Measurements from ENCODE around the gene B3GALNT2.
"Not testable (repeated sequence)": the region's sequence is repeated elsewhere in the genome, so short reads cannot be mapped to it uniquely, and the experiment has no call there.

The B3GALNT2 gene

GRCh38 chr1:235504494-235505222, 406 bp upstream of the B3GALNT2 start:
- peak overlapping the region; percentile 91 for H3K4me3 ChIP-seq (ENCODE audit: low read depth, low read length)

GRCh38 chr1:235503403-235504121, 690 bp downstream of the B3GALNT2 start:
- peak overlapping the region; percentile 91 for H3K4me3 ChIP-seq (ENCODE audit: low read depth, low read length)

GRCh38 chr1:235502601-235503402, 1.4 kb downstream of the B3GALNT2 start:
- peak overlapping the region; percentile 91 for H3K4me3 ChIP-seq (ENCODE audit: low read depth, low read length)

GRCh38 chr1:235500971-235501540, 3.2 kb downstream of the B3GALNT2 start:
- H3K4me3 ChIP-seq (ENCODE audit: low read depth, low read length) = no peak overlapping the region

GRCh38 chr1:235495551-235495950, 8.7 kb downstream of the B3GALNT2 start:
- H3K4me3 ChIP-seq (ENCODE audit: low read depth, low read length) = no peak overlapping the region

GRCh38 chr1:235495030-235495429, 9.2 kb downstream of the B3GALNT2 start:
- H3K4me3 ChIP-seq (ENCODE audit: low read depth, low read length) = no peak overlapping the region

GRCh38 chr1:235494531-235494930, 9.7 kb downstream of the B3GALNT2 start:
- H3K4me3 ChIP-seq (ENCODE audit: low read depth, low read length) = no peak overlapping the region

GRCh38 chr1:235491644-235492043, 12.6 kb downstream of the B3GALNT2 start:
- H3K4me3 ChIP-seq (ENCODE audit: low read depth, low read length) = no peak overlapping the region

- H3K4me3 ChIP-seq (ENCODE audit: low read depth, low read length) = no peak overlapping the region
These were observed 17.9 kb downstream of the B3GALNT2 start for GRCh38 chr1:235486321-235486720.

GRCh38 chr1:235485558-235485957, 18.7 kb downstream of the B3GALNT2 start:
- H3K4me3 ChIP-seq (ENCODE audit: low read depth, low read length) = no peak overlapping the region

- H3K4me3 ChIP-seq (ENCODE audit: low read depth, low read length) = no peak overlapping the region
These were observed 21.2 kb downstream of the B3GALNT2 start for GRCh38 chr1:235483090-235483489.

GRCh38 chr1:235473806-235474205, 30.4 kb downstream of the B3GALNT2 start:
- H3K4me3 ChIP-seq (ENCODE audit: low read depth, low read length) = no peak overlapping the region

- H3K4me3 ChIP-seq (ENCODE audit: low read depth, low read length) = no peak overlapping the region
These were observed 33.4 kb downstream of the B3GALNT2 start for GRCh38 chr1:235470741-235471439.

- H3K4me3 ChIP-seq (ENCODE audit: low read depth, low read length) = not testable (repeated sequence)
These were observed 34.4 kb downstream of the B3GALNT2 start for GRCh38 chr1:235469897-235470296.

- no peak overlapping the region for H3K4me3 ChIP-seq (ENCODE audit: low read depth, low read length)
These were observed 35.3 kb downstream of the B3GALNT2 start for GRCh38 chr1:235468970-235469369.

- no peak overlapping the region for H3K4me3 ChIP-seq (ENCODE audit: low read depth, low read length)
These were observed 36.2 kb downstream of the B3GALNT2 start for GRCh38 chr1:235468004-235468403.

- no peak overlapping the region for H3K4me3 ChIP-seq (ENCODE audit: low read depth, low read length)
These were observed 39.2 kb downstream of the B3GALNT2 start for GRCh38 chr1:235465066-235465465.

- H3K4me3 ChIP-seq (ENCODE audit: low read depth, low read length) = not testable (repeated sequence)
These were observed 41.4 kb downstream of the B3GALNT2 start for GRCh38 chr1:235462832-235463231.

- no peak overlapping the region for H3K4me3 ChIP-seq (ENCODE audit: low read depth, low read length)
These were observed 42.3 kb downstream of the B3GALNT2 start for GRCh38 chr1:235461954-235462353.

GRCh38 chr1:235460770-235461169, 43.5 kb downstream of the B3GALNT2 start:
- H3K4me3 ChIP-seq (ENCODE audit: low read depth, low read length) = no peak overlapping the region

- H3K4me3 ChIP-seq (ENCODE audit: low read depth, low read length) = not testable (repeated sequence)
These were observed 46.4 kb downstream of the B3GALNT2 start for GRCh38 chr1:235457856-235458255.
